Measurements from ENCODE around the gene FYN.

DNA sequence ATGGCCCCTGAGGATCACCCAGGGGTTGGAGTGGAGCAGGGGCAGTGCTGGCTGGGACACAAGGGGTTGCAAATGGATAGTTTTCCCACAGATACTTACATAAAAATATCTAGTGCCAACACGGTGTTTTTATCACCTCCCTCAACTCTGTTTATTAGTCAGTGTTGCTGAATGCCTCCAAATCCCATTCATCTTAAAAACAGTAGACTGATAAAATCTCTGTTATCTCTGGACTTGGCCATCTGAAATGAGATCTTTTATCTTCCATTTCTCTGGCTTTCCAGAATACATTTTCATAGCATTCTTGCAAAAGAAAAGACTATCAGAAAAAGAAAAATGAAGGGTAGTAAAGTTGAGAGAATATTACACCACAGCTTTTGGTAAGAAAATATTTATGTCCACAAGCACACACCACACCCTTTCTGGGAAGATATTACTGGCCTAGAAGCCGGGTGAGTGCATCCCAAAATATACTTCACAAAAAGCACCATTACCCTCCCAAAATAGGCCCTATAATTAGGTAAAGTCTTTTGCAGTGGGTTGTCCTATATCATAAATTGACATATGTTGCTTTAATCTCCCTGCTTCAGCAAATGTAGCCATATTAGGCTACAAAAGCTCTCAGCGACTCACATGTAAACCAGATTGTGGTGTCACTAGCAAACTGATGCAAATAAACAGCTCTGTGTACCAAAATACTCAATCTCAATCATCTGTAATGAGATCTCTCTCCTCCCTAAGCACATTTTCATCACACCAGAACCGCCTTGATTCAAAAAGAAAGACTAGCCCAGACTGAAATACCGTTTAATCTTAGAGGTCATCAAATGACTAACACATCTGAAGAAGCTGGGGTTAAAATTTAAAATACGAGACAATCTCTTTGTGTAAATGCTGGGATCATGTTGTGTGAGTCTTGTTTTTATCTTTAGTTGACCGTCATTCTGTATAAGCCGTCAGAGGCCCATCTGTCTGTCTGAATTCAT lies 96.7 kb downstream of the FYN start:
- TF ChIP-seq, protein P1, sequence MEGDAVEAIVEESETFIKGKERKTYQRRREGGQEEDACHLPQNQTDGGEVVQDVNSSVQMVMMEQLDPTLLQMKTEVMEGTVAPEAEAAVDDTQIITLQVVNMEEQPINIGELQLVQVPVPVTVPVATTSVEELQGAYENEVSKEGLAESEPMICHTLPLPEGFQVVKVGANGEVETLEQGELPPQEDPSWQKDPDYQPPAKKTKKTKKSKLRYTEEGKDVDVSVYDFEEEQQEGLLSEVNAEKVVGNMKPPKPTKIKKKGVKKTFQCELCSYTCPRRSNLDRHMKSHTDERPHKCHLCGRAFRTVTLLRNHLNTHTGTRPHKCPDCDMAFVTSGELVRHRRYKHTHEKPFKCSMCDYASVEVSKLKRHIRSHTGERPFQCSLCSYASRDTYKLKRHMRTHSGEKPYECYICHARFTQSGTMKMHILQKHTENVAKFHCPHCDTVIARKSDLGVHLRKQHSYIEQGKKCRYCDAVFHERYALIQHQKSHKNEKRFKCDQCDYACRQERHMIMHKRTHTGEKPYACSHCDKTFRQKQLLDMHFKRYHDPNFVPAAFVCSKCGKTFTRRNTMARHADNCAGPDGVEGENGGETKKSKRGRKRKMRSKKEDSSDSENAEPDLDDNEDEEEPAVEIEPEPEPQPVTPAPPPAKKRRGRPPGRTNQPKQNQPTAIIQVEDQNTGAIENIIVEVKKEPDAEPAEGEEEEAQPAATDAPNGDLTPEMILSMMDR (IDR thresholded peaks at IDR 0.05 in 2 of 3, conservative IDR thresholded peaks at IDR 0.05 in 1 of 3; ENCODE audit: control insufficient read depth in 2 of 3, extremely low read depth in 1 of 3, insufficient read depth in 1 of 3, low read depth in 3 of 3, low read length in 3 of 3) = no peak
- TF ChIP-seq, protein P2, sequence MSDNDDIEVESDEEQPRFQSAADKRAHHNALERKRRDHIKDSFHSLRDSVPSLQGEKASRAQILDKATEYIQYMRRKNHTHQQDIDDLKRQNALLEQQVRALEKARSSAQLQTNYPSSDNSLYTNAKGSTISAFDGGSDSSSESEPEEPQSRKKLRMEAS (IDR thresholded peaks at IDR 0.05; ENCODE audit: low read depth, low read length) = no peak
